Cardiac muscle cell (in vitro differentiated cells and primary cell): ENCODE data around the gene ZCCHC4. TPM values are rescaled to one million over a fixed set of nuclear protein-coding genes. Genes with fewer than 3 reads are reported as not detected.

ENCODE experiments used
- DNase-seq, 2 donors: peaks; one replicate each; pipeline versions ENCODE4 v3.0.0 to v3.0.0-alpha.2; 2010 to 2017; ENCODE audit warnings: low read depth in 1 of 2, low spot score in 1 of 2
- H3K27ac ChIP-seq: fragments of 200-600 bp; sonication (generic); 2 replicates; pipeline ENCODE4 v1.5.1; 2016
- H3K27me3 ChIP-seq: fragments of 200-600 bp; sonication (generic); 2 replicates; pipeline ENCODE4 v1.6.0; 2016; ENCODE audit warnings: control low read depth
- H3K36me3 ChIP-seq: fragments of 200-600 bp; sonication (generic); 2 replicates; pipeline ENCODE4 v1.5.1; 2016; ENCODE audit warnings: control low read depth
- H3K4me1 ChIP-seq: fragments of 200-600 bp; sonication (generic); 2 replicates; pipeline ENCODE4 v1.8.1; 2017; ENCODE audit warnings: low read depth, mild to moderate bottlenecking, mixed run types
- H3K4me3 ChIP-seq: fragments of 200-600 bp; sonication (generic); 2 replicates; pipeline ENCODE4 v1.5.1; 2016; ENCODE audit warnings: mild to moderate bottlenecking
- H3K9me3 ChIP-seq: fragments of 200-600 bp; sonication (generic); 2 replicates; pipeline ENCODE4 v1.5.1; 2017; ENCODE audit warnings: low read depth, mild to moderate bottlenecking, control low read depth
- polyA plus RNA-seq: library from polyadenylated mRNA; unstranded; fragments of >200 nt; fragmentation: Nextera tagmentation; extraction: Ambion mirVana; gene quantifications from 2 replicates; pipeline ENCODE4 v1.2.1, GENCODE V29; 2016
- total RNA-seq: library from RNA; depleted of rRNA; stranded (reverse); fragments of >200 nt; gene quantifications from 2 replicates; pipeline ENCODE4 v1.2.3, GENCODE V29; 2016
- TF ChIP-seq, protein P1 (sequence below): IDR thresholded peaks from 2 replicates; pipeline ENCODE4 v1.5.1; 2012; ENCODE audit warnings: low read depth, mild to moderate bottlenecking, low read length

The ZCCHC4 gene
- total and polyA plus RNA-seq, 2 experiments from 2014 or later = 8.9 to 11.4 TPM

- peak in 1 of 2 donors; percentile 62 for DNase-seq
- Histone ChIP-seq H3K4me3 (no peak overlapping the region), H3K27ac (no peak overlapping the region), H3K4me1 (no peaks in the 10 kb centered on the region), H3K36me3 (peaks cover 32% of the 10 kb centered on the region), H3K27me3 (no peaks in the 10 kb centered on the region), H3K9me3 (no peaks in the 10 kb centered on the region)
- TF ChIP-seq, protein P1, sequence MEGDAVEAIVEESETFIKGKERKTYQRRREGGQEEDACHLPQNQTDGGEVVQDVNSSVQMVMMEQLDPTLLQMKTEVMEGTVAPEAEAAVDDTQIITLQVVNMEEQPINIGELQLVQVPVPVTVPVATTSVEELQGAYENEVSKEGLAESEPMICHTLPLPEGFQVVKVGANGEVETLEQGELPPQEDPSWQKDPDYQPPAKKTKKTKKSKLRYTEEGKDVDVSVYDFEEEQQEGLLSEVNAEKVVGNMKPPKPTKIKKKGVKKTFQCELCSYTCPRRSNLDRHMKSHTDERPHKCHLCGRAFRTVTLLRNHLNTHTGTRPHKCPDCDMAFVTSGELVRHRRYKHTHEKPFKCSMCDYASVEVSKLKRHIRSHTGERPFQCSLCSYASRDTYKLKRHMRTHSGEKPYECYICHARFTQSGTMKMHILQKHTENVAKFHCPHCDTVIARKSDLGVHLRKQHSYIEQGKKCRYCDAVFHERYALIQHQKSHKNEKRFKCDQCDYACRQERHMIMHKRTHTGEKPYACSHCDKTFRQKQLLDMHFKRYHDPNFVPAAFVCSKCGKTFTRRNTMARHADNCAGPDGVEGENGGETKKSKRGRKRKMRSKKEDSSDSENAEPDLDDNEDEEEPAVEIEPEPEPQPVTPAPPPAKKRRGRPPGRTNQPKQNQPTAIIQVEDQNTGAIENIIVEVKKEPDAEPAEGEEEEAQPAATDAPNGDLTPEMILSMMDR = no peak
Measured at GRCh38 chr4:25402521-25402920, 89.9 kb downstream of the ZCCHC4 start.

GRCh38 chr4:25403699-25404098 lies 91.1 kb downstream of the ZCCHC4 start:
- Histone ChIP-seq H3K4me1 (no peaks in the 10 kb centered on the region), H3K27ac (no peak overlapping the region), H3K9me3 (no peaks in the 10 kb centered on the region), H3K4me3 (no peak overlapping the region), H3K36me3 (peaks cover 39% of the 10 kb centered on the region), H3K27me3 (no peaks in the 10 kb centered on the region)
- TF ChIP-seq, protein P1 = no peak
- no peak for DNase-seq

DNA sequence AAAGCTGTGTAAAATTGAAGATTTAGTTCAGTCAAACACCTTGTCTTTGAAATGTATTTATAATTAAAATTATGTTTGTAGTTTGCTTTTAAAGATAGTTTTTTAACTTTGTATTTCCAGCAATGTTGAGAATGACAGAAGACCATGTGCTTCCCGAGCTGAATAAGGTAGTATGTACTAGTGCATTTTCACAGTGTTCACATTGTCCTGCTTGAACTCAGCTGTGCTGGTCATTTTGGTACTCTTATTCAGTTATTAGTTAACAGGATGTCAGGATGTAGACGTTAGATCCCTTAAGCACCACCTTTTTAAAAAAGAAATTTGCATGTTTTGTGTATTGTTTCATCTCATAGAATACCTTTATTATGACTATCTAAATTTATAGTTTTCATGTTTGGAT lies 92.9 kb downstream of the ZCCHC4 start:
- Histone ChIP-seq H3K36me3 (peaks cover 36% of the 10 kb centered on the region), H3K4me3 (no peak overlapping the region), H3K27ac (no peak overlapping the region), H3K4me1 (no peaks in the 10 kb centered on the region), H3K27me3 (no peaks in the 10 kb centered on the region), H3K9me3 (no peaks in the 10 kb centered on the region)
- TF ChIP-seq, protein P1 = no peak
- no peak for DNase-seq

- no peaks in the 10 kb centered on the region for H3K27me3 ChIP-seq
- no peaks in the 10 kb centered on the region for H3K9me3 ChIP-seq
- TF ChIP-seq, protein P1 = no peak
- H3K4me3 ChIP-seq = no peak overlapping the region
- H3K27ac ChIP-seq = no peak overlapping the region
- peaks cover 5% of the 10 kb centered on the region for H3K4me1 ChIP-seq
- DNase-seq = peak in 1 of 2 donors; percentile 62
- H3K36me3 ChIP-seq = peaks cover 36% of the 10 kb centered on the region
Measured at GRCh38 chr4:25406081-25406692, 93.6 kb downstream of the ZCCHC4 start.

DNA sequence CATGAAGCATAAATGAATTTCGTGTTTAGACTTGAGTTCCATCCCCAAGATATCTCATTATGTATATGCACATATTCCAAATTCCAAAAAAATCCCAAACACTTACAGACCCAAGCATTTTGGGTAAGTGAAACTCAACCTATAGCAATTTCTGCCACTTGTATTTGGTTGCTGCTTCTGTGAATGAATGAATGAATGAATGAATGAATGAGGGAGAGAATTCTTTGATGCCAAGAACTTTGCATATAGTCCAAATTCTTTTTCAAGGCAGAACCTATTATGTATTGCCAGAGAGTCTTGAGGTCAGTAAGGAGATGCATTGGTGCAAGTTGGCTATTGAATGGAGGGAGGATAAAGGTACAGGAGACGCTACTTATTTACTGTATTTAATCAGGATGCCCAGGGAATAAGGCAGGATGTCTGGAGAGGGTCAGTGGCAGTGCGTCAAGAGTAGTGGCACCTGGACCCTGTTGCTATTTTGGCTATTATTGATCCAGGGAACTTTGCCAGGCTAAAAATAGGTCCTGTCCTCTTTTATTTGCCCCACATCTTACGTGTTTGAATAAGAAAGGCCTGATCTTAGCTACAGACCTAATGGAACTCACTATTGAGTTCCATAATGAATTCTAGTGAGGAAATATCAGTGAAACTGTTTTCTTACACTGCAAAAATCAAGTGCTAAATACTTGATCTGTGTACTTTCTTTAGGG lies 98.4 kb downstream of the ZCCHC4 start:
- TF ChIP-seq, protein P1 = no peak

More for the DNA sequence above, 98.4 kb downstream of the ZCCHC4 start:
- Histone ChIP-seq H3K4me1 (peaks cover 46% of the 10 kb centered on the region), H3K27me3 (no peaks in the 10 kb centered on the region), H3K27ac (peak overlapping the region; percentile 87), H3K36me3 (peaks cover 19% of the 10 kb centered on the region), H3K4me3 (no peak overlapping the region), H3K9me3 (no peaks in the 10 kb centered on the region)
- no peak for DNase-seq
